ENCODE data around the gene CCR3.

The CCR3 gene

GRCh38 chr3:46299608-46300460 is 57.6 kb downstream of the CCR3 start:
- no peaks in the 10 kb centered on the region for H3K4me1 ChIP-seq (ENCODE audit: insufficient read depth, insufficient read length)

GRCh38 chr3:46300461-46300789 is 58.2 kb downstream of the CCR3 start:
- DNase-seq (ENCODE audit: low read depth, low spot score) = no peak
- Histone ChIP-seq H3K4me1 (ENCODE audit: insufficient read depth, insufficient read length) (no peaks in the 10 kb centered on the region), H3K4me3 (ENCODE audit: insufficient read length, low read depth) (no peak overlapping the region), H3K36me3 (ENCODE audit: insufficient read depth, insufficient read length, low read length) (no peaks in the 10 kb centered on the region), H3K27me3 (ENCODE audit: insufficient read depth, insufficient read length) (no peaks in the 10 kb centered on the region), H3K9me3 (ENCODE audit: insufficient read depth, low read length) (no peaks in the 10 kb centered on the region), H3K9ac (ENCODE audit: insufficient read length, low read depth) (no peak overlapping the region)
- no peak for TF ChIP-seq ZNF274 (IDR thresholded peaks at IDR 0.05; ENCODE audit: low read depth, low read length)
- TF ChIP-seq YY1 (IDR thresholded peaks at IDR 0.05; ENCODE audit: insufficient read depth, insufficient read length) = no peak
- TF ChIP-seq SUZ12 (IDR thresholded peaks at IDR 0.05; ENCODE audit: extremely low read depth, insufficient read depth, insufficient read length) = no peak

More at GRCh38 chr3:46299608-46300460, 57.6 kb downstream of the CCR3 start:
- H3K9me3 ChIP-seq (ENCODE audit: insufficient read depth, low read length) = no peaks in the 10 kb centered on the region
- H3K27me3 ChIP-seq (ENCODE audit: insufficient read depth, insufficient read length) = no peaks in the 10 kb centered on the region
- H3K4me3 ChIP-seq (ENCODE audit: insufficient read length, low read depth) = no peak overlapping the region
- H3K36me3 ChIP-seq (ENCODE audit: insufficient read depth, insufficient read length, low read length) = no peaks in the 10 kb centered on the region
- TF ChIP-seq ZNF274 (IDR thresholded peaks at IDR 0.05; ENCODE audit: low read depth, low read length) (no peak), SUZ12 (IDR thresholded peaks at IDR 0.05; ENCODE audit: extremely low read depth, insufficient read depth, insufficient read length) (no peak), YY1 (IDR thresholded peaks at IDR 0.05; ENCODE audit: insufficient read depth, insufficient read length) (no peak)
- no peak overlapping the region for H3K9ac ChIP-seq (ENCODE audit: insufficient read length, low read depth)
- no peak for DNase-seq (ENCODE audit: low read depth, low spot score)

DNA sequence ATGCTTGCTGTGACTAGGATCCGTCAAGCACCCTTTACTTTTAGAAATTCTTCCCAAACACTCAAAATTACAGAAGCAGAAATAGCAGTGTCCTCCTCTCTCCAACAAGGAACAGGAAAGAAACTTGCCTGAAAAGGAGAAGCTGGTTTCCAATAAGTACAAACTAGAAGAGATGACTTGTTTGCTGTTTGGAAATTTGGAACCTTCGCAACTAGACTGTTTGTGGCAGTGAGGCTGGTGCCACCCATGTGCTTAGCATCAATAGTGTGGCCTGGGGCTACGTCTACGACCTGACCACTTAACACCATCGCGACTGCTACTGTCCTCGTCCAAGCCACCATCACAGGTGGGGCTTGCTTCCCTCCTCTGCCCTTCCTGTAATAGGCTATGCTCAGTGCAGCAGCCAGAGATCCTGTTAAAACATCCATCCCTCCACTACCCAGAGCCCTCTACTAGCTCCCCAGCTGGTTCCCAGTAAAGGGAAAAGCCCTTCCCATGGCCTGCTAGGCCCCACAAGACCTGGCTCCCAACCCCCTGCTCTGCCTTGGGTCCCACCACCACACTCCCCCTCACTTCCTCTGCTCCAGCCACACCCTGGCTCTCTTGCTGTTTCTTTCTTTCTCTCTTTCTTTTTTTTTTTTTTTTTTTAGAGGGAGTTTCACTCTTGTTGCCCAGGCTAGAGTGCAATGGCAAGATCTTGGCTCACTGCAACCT is 59.0 kb downstream of the CCR3 start:
- no peaks in the 10 kb centered on the region for H3K4me1 ChIP-seq (ENCODE audit: insufficient read depth, insufficient read length)
- no peak overlapping the region for H3K4me3 ChIP-seq (ENCODE audit: insufficient read length, low read depth)
- no peak overlapping the region for H3K9ac ChIP-seq (ENCODE audit: insufficient read length, low read depth)

DNA sequence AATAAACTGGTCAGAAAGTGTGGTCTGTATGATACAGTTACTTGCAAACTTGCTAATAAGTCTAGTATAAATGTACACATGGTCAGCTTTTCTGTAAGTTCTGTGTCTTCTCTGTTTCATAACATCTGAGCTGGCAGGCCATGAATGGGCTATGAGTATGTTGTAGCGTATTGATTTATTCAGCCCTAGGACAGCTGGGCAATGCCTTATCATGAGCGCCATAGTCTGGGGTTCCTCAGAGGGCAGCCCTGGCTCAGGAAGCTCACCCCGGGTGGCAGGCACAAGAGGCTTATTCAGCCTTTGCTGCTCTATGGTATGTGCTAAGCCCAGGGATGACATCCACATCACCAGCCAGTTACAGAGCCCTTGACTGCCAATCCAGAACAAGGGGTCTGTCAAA is 61.0 kb downstream of the CCR3 start:
- H3K9ac ChIP-seq (ENCODE audit: insufficient read length, low read depth) = no peak overlapping the region
- no peaks in the 10 kb centered on the region for H3K4me1 ChIP-seq (ENCODE audit: insufficient read depth, insufficient read length)
- H3K27me3 ChIP-seq (ENCODE audit: insufficient read depth, insufficient read length) = no peaks in the 10 kb centered on the region
- no peak overlapping the region for H3K4me3 ChIP-seq (ENCODE audit: insufficient read length, low read depth)
- no peaks in the 10 kb centered on the region for H3K9me3 ChIP-seq (ENCODE audit: insufficient read depth, low read length)
- DNase-seq (ENCODE audit: low read depth, low spot score) = no peak
- H3K36me3 ChIP-seq (ENCODE audit: insufficient read depth, insufficient read length, low read length) = no peaks in the 10 kb centered on the region
- no peak for TF ChIP-seq ZNF274 (IDR thresholded peaks at IDR 0.05; ENCODE audit: low read depth, low read length)
- no peak for TF ChIP-seq SUZ12 (IDR thresholded peaks at IDR 0.05; ENCODE audit: extremely low read depth, insufficient read depth, insufficient read length)
- no peak for TF ChIP-seq YY1 (IDR thresholded peaks at IDR 0.05; ENCODE audit: insufficient read depth, insufficient read length)

More for the DNA sequence above, 59.0 kb downstream of the CCR3 start:
- TF ChIP-seq SUZ12 (IDR thresholded peaks at IDR 0.05; ENCODE audit: extremely low read depth, insufficient read depth, insufficient read length) (no peak), YY1 (IDR thresholded peaks at IDR 0.05; ENCODE audit: insufficient read depth, insufficient read length) (no peak), ZNF274 (IDR thresholded peaks at IDR 0.05; ENCODE audit: low read depth, low read length) (no peak)
- Histone ChIP-seq H3K36me3 (ENCODE audit: insufficient read depth, insufficient read length, low read length) (no peaks in the 10 kb centered on the region), H3K9me3 (ENCODE audit: insufficient read depth, low read length) (no peaks in the 10 kb centered on the region), H3K27me3 (ENCODE audit: insufficient read depth, insufficient read length) (no peaks in the 10 kb centered on the region)
- DNase-seq (ENCODE audit: low read depth, low spot score) = no peak

DNA sequence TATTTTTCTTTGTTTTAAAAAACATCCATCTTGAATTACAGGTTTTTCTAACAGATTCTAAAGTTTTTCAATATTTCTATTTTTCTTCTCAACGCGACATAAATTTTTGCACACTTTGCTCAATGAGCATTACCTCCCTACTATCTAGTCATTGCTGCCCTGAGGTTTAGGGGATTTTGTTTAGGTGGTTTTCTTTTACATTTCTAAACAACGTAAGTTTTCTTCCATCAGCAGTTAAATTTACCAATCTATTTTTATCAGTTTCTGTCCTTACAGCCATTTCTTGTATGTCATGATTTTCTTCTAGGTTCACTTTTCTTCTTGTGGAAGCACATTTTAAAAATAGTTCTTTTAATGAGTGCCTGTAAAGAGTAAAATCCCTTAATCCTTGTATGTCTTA is 62.5 kb downstream of the CCR3 start:
- Histone ChIP-seq H3K4me3 (ENCODE audit: insufficient read length, low read depth) (no peak overlapping the region), H3K4me1 (ENCODE audit: insufficient read depth, insufficient read length) (no peaks in the 10 kb centered on the region), H3K27me3 (ENCODE audit: insufficient read depth, insufficient read length) (no peaks in the 10 kb centered on the region), H3K36me3 (ENCODE audit: insufficient read depth, insufficient read length, low read length) (no peaks in the 10 kb centered on the region), H3K9me3 (ENCODE audit: insufficient read depth, low read length) (no peaks in the 10 kb centered on the region), H3K9ac (ENCODE audit: insufficient read length, low read depth) (no peak overlapping the region)
- no peak for DNase-seq (ENCODE audit: low read depth, low spot score)
- no peak for TF ChIP-seq YY1 (IDR thresholded peaks at IDR 0.05; ENCODE audit: insufficient read depth, insufficient read length)
- no peak for TF ChIP-seq SUZ12 (IDR thresholded peaks at IDR 0.05; ENCODE audit: extremely low read depth, insufficient read depth, insufficient read length)
- no peak for TF ChIP-seq ZNF274 (IDR thresholded peaks at IDR 0.05; ENCODE audit: low read depth, low read length)

DNA sequence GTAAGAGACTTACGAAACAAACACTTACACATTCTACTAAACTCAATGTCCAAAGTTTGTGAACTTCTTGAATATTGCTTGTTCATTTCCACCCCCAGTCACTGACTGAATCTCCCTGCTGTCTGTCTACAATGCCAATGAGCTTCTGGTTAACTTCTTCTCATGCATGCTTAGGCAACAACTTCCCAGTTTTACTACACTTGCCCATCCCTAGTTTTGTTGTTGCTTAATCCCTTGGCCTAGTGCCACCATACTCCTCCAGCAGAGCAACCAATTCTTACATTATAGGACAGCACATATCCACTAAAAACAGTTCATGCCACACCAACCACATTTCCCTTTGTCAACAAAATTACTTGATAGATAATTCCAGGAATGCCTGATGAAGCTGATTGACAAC is 70.7 kb downstream of the CCR3 start:
- no peak for DNase-seq (ENCODE audit: low read depth, low spot score)
- peaks cover 4% of the 10 kb centered on the region; the same call in 1 of the 2 replicates for H3K9me3 ChIP-seq (ENCODE audit: insufficient read depth, low read length)

DNA sequence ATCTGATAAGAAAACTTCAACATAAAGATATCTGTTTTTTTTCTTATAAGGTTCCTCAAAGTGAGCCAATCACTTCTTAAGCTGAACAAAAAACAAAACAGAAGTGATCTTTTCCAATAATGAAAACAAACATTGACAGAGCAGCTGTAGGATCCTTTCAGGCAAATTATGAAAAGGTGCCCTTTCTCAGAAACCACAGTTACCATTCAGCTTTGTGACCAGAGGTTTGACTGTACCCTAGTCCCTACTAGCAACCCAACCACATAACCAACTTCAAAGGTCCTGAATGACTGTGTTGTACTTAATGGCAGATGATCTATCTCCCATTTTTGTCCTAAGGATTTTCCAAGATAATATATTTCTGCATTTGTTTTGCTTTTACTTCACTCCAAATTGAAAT is 72.3 kb downstream of the CCR3 start:
- Histone ChIP-seq H3K9ac (ENCODE audit: insufficient read length, low read depth) (no peak overlapping the region), H3K4me1 (ENCODE audit: insufficient read depth, insufficient read length) (no peaks in the 10 kb centered on the region), H3K9me3 (ENCODE audit: insufficient read depth, low read length) (peaks cover 4% of the 10 kb centered on the region; the same call in 1 of the 2 replicates), H3K4me3 (ENCODE audit: insufficient read length, low read depth) (no peak overlapping the region), H3K36me3 (ENCODE audit: insufficient read depth, insufficient read length, low read length) (no peaks in the 10 kb centered on the region), H3K27me3 (ENCODE audit: insufficient read depth, insufficient read length) (no peaks in the 10 kb centered on the region)
- DNase-seq (ENCODE audit: low read depth, low spot score) = no peak
- no peak for TF ChIP-seq YY1 (IDR thresholded peaks at IDR 0.05; ENCODE audit: insufficient read depth, insufficient read length)
- TF ChIP-seq ZNF274 (IDR thresholded peaks at IDR 0.05; ENCODE audit: low read depth, low read length) = no peak
- no peak for TF ChIP-seq SUZ12 (IDR thresholded peaks at IDR 0.05; ENCODE audit: extremely low read depth, insufficient read depth, insufficient read length)

More for the DNA sequence above, 70.7 kb downstream of the CCR3 start:
- H3K27me3 ChIP-seq (ENCODE audit: insufficient read depth, insufficient read length) = no peaks in the 10 kb centered on the region
- H3K36me3 ChIP-seq (ENCODE audit: insufficient read depth, insufficient read length, low read length) = no peaks in the 10 kb centered on the region
- H3K9ac ChIP-seq (ENCODE audit: insufficient read length, low read depth) = no peak overlapping the region
- TF ChIP-seq YY1 (IDR thresholded peaks at IDR 0.05; ENCODE audit: insufficient read depth, insufficient read length) = no peak
- H3K4me3 ChIP-seq (ENCODE audit: insufficient read length, low read depth) = no peak overlapping the region
- no peaks in the 10 kb centered on the region for H3K4me1 ChIP-seq (ENCODE audit: insufficient read depth, insufficient read length)

All from NT2/D1 (cell line).